ENCODE data around the gene GMDS. TPM values are rescaled to one million over a fixed set of nuclear protein-coding genes. Genes with fewer than 3 reads are reported as not detected.

The GMDS gene
- total RNA-seq, 1 experiment from 2014 or later, result 23.6 TPM

GRCh38 chr6:1940381-1940780, 305.0 kb downstream of the GMDS start:
- DNase-seq (ENCODE audit: low spot score), result no peak

- no peak for DNase-seq (ENCODE audit: low spot score)
Observed at GRCh38 chr6:1933292-1933691, 312.1 kb downstream of the GMDS start.

GRCh38 chr6:1931817-1932216, 313.6 kb downstream of the GMDS start:
- DNase-seq (ENCODE audit: low spot score), result no peak

- DNase-seq (ENCODE audit: low spot score), result no peak
Observed at GRCh38 chr6:1930356-1930755, 315.0 kb downstream of the GMDS start.

- no peak for DNase-seq (ENCODE audit: low spot score)
Observed at GRCh38 chr6:1929931-1930330, 315.5 kb downstream of the GMDS start.

- DNase-seq (ENCODE audit: low spot score), result no peak
Observed at GRCh38 chr6:1925743-1926430, 319.5 kb downstream of the GMDS start.

- no peak for DNase-seq (ENCODE audit: low spot score)
Observed at GRCh38 chr6:1923449-1923848, 322.0 kb downstream of the GMDS start.

GRCh38 chr6:1917626-1918371, 327.6 kb downstream of the GMDS start:
- peak; percentile 82 for DNase-seq (ENCODE audit: low spot score)

GRCh38 chr6:1916334-1917070, 328.9 kb downstream of the GMDS start:
- DNase-seq (ENCODE audit: low spot score), result no peak

GRCh38 chr6:1915226-1915625, 330.2 kb downstream of the GMDS start:
- DNase-seq (ENCODE audit: low spot score), result no peak

- DNase-seq (ENCODE audit: low spot score), result no peak
Observed at GRCh38 chr6:1913577-1913976, 331.8 kb downstream of the GMDS start.

GRCh38 chr6:1912731-1913130, 332.7 kb downstream of the GMDS start:
- DNase-seq (ENCODE audit: low spot score), result no peak

GRCh38 chr6:1911474-1911873, 333.9 kb downstream of the GMDS start:
- DNase-seq (ENCODE audit: low spot score), result no peak

GRCh38 chr6:1910621-1911407, 334.6 kb downstream of the GMDS start:
- no peak for DNase-seq (ENCODE audit: low spot score)

- no peak for DNase-seq (ENCODE audit: low spot score)
Observed at GRCh38 chr6:1908784-1909183, 336.6 kb downstream of the GMDS start.

- DNase-seq (ENCODE audit: low spot score), result no peak
Observed at GRCh38 chr6:1906609-1907008, 338.8 kb downstream of the GMDS start.

- no peak for DNase-seq (ENCODE audit: low spot score)
Observed at GRCh38 chr6:1906014-1906413, 339.4 kb downstream of the GMDS start.

- no peak for DNase-seq (ENCODE audit: low spot score)
Observed at GRCh38 chr6:1904898-1905297, 340.5 kb downstream of the GMDS start.

GRCh38 chr6:1904466-1904799, 341.0 kb downstream of the GMDS start:
- no peak for DNase-seq (ENCODE audit: low spot score)

- DNase-seq (ENCODE audit: low spot score), result no peak
Observed at GRCh38 chr6:1903780-1904465, 341.5 kb downstream of the GMDS start.

GRCh38 chr6:1901556-1901955, 343.8 kb downstream of the GMDS start:
- peak; percentile 19 for DNase-seq (ENCODE audit: low spot score)
